Astrocyte (in vitro differentiated cells and primary cell): ENCODE measurements around the gene SDK1. TPM values are rescaled to one million over a fixed set of nuclear protein-coding genes. Genes with fewer than 3 reads are reported as not detected.

Source experiments
- DNase-seq: peaks from one replicate; pipeline ENCODE4 v3.0.0-alpha.2; 2010; ENCODE audit warnings: low read depth
- FAIRE-seq: peaks from 2 replicates; lab custom pipeline; 2011; peaks lifted over from hg19 to GRCh38; lab: Jason Lieb, UNC
- H2AFZ ChIP-seq: 2 replicates; pipeline ENCODE4 v1.6.0; 2012; ENCODE audit warnings: low read depth, low read length, inconsistent platforms
- H3K27ac ChIP-seq: 2 replicates; pipeline ENCODE4 v1.5.1; 2011; ENCODE audit warnings: low read depth, low read length, inconsistent platforms
- H3K27me3 ChIP-seq: 2 replicates; pipeline ENCODE4 v1.6.0; 2011; ENCODE audit warnings: low read length, inconsistent platforms; ENCODE audit not compliant: insufficient read depth
- H3K36me3 ChIP-seq: 2 replicates; pipeline ENCODE4 v1.5.1; 2011; ENCODE audit warnings: low read length, inconsistent platforms; ENCODE audit not compliant: insufficient read depth
- H3K4me1 ChIP-seq: 2 replicates; pipeline ENCODE4 v1.5.1; 2011; ENCODE audit warnings: low read length, inconsistent platforms; ENCODE audit not compliant: insufficient read depth
- H3K4me2 ChIP-seq: 2 replicates; pipeline ENCODE4 v1.6.0; 2012; ENCODE audit warnings: low read length, inconsistent platforms
- H3K4me3 ChIP-seq: 2 replicates; pipeline ENCODE4 v1.5.1; 2011; ENCODE audit warnings: low read depth, mild to moderate bottlenecking, low read length, inconsistent platforms; ENCODE audit not compliant: insufficient read depth
- H3K79me2 ChIP-seq: 2 replicates; pipeline ENCODE4 v1.6.0; 2012; ENCODE audit warnings: mild to moderate bottlenecking, low read length, inconsistent platforms; ENCODE audit not compliant: insufficient read depth
- H3K9ac ChIP-seq: 2 replicates; pipeline ENCODE4 v1.6.0; 2012; ENCODE audit warnings: mild to moderate bottlenecking, low read length, inconsistent platforms
- H3K9me3 ChIP-seq: 2 replicates; pipeline ENCODE4 v1.5.1; 2012; ENCODE audit warnings: low read depth, mild to moderate bottlenecking, low read length, inconsistent platforms; ENCODE audit not compliant: insufficient read depth
- H4K20me1 ChIP-seq: 2 replicates; pipeline ENCODE4 v1.6.0; 2012; ENCODE audit warnings: low read length, inconsistent platforms; ENCODE audit not compliant: insufficient read depth
- H3K27ac Mint-ChIP-seq: one replicate; pipeline ENCODE4 v1.8.0; 2021; ENCODE audit warnings: mild to moderate bottlenecking, mixed read lengths; ENCODE audit not compliant: unreplicated experiment
- H3K27me3 Mint-ChIP-seq: one replicate; pipeline ENCODE4 v1.8.0; 2021; ENCODE audit warnings: low read depth, mixed read lengths; ENCODE audit not compliant: unreplicated experiment
- H3K36me3 Mint-ChIP-seq: one replicate; pipeline ENCODE4 v1.8.0; 2021; ENCODE audit warnings: low read depth, mixed read lengths; ENCODE audit not compliant: unreplicated experiment
- H3K4me1 Mint-ChIP-seq: one replicate; pipeline ENCODE4 v1.8.0; 2021; ENCODE audit warnings: low read depth, mixed read lengths; ENCODE audit not compliant: unreplicated experiment
- H3K4me3 Mint-ChIP-seq: one replicate; pipeline ENCODE4 v1.8.0; 2021; ENCODE audit warnings: mild to moderate bottlenecking, moderate library complexity, mixed read lengths; ENCODE audit not compliant: unreplicated experiment
- H3K9me3 Mint-ChIP-seq: one replicate; pipeline ENCODE4 v1.8.0; 2021; ENCODE audit warnings: mild to moderate bottlenecking, mixed read lengths; ENCODE audit not compliant: unreplicated experiment
- CTCF ChIP-seq: IDR thresholded peaks from 2 replicates; pipeline ENCODE4 v1.5.1; 2011; ENCODE audit warnings: low read depth, mild to moderate bottlenecking, inconsistent platforms, low read length, moderate library complexity; ENCODE audit not compliant: insufficient read depth
- EZH2 ChIP-seq: IDR thresholded peaks from 2 replicates; pipeline ENCODE4 v1.6.1; 2012; ENCODE audit warnings: mild to moderate bottlenecking, low read length, inconsistent platforms; ENCODE audit not compliant: insufficient read depth
- total RNA-seq: library from RNA; stranded (reverse); gene quantifications from 2 replicates; pipeline ENCODE4 v1.2.1, GENCODE V29; 2021

Gene SDK1
- total RNA-seq, 1 donor from 2014 or later: 4.2 TPM

GRCh38 chr7:4139656-4140625 is 838.9 kb downstream of the SDK1 start:
- Histone ChIP-seq H3K4me3 (no peak overlapping the region), H4K20me1 (no peaks in the 10 kb centered on the region), H3K9ac (no peak overlapping the region), H3K36me3 (no peaks in the 10 kb centered on the region), H3K9me3 (no peaks in the 10 kb centered on the region), H3K4me1 (no peaks in the 10 kb centered on the region), H2AFZ (no peak overlapping the region), H3K79me2 (no peaks in the 10 kb centered on the region), H3K27ac (no peak overlapping the region), H3K27me3 (no peaks in the 10 kb centered on the region), H3K4me2 (no peak overlapping the region)
- Mint-ChIP-seq H3K4me3 (no peak overlapping the region), H3K36me3 (no peaks in the 10 kb centered on the region), H3K27ac (no peak overlapping the region), H3K9me3 (peaks cover 2% of the 10 kb centered on the region), H3K4me1 (no peaks in the 10 kb centered on the region), H3K27me3 (peaks cover 71% of the 10 kb centered on the region)
- DNase-seq (no peak), FAIRE-seq (no peak)
- no peak for TF ChIP-seq CTCF

- H3K4me1 Mint-ChIP-seq: no peaks in the 10 kb centered on the region
These were observed 839.9 kb downstream of the SDK1 start for GRCh38 chr7:4140933-4141332.

More at GRCh38 chr7:4140933-4141332, 839.9 kb downstream of the SDK1 start:
- Mint-ChIP-seq H3K36me3 (no peaks in the 10 kb centered on the region), H3K9me3 (peaks cover 2% of the 10 kb centered on the region), H3K27me3 (peaks cover 69% of the 10 kb centered on the region), H3K27ac (no peak overlapping the region), H3K4me3 (no peak overlapping the region)
- Histone ChIP-seq H3K79me2 (no peaks in the 10 kb centered on the region), H3K4me2 (no peak overlapping the region), H3K27ac (no peak overlapping the region), H3K36me3 (no peaks in the 10 kb centered on the region), H4K20me1 (no peaks in the 10 kb centered on the region), H2AFZ (no peak overlapping the region), H3K4me3 (no peak overlapping the region), H3K27me3 (no peaks in the 10 kb centered on the region), H3K9ac (no peak overlapping the region), H3K4me1 (no peaks in the 10 kb centered on the region), H3K9me3 (no peaks in the 10 kb centered on the region)
- no peak for TF ChIP-seq CTCF
- no peak for TF ChIP-seq EZH2
- no peak for DNase-seq
- no peak for FAIRE-seq
